ENCODE measurements around the gene PFKFB2. TPM values are rescaled to one million over a fixed set of nuclear protein-coding genes. Genes with fewer than 3 reads are reported as not detected.

The PFKFB2 gene
- total RNA-seq, 1 experiment from 2014 or later = 28.0 TPM

DNA sequence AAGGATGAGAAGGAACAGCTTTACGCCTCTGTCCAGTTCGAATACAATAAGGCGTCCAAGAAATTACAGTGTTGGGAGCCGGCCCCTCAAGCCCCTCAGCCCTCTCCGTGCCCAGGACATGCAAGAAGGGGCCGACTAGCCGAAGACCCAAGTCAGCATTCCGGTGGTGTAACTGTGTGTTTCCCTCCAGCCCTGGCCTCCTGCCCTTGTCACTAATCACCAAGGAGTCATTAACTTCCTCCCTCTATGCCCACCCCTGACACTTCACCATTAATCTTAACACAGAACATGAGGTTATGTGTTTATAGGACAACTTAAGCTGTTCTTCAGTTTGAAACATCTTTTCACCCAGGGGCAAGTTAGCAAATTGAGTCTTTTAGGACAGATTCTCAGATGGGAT lies 19.2 kb downstream of the PFKFB2 start:
- Histone ChIP-seq H3K27me3 (ENCODE audit: insufficient read depth, low read depth) (no peaks in the 10 kb centered on the region), H3K4me2 (no peak overlapping the region), H4K20me1 (ENCODE audit: insufficient read depth) (no peaks in the 10 kb centered on the region), H3K4me3 (no peak overlapping the region), H3F3A (ENCODE audit: insufficient read depth, low read depth) (no peaks in the 10 kb centered on the region), H3K9me2 (ENCODE audit: insufficient read depth) (no peaks in the 10 kb centered on the region), H3K9me3 (ENCODE audit: insufficient read depth, low read depth) (no peaks in the 10 kb centered on the region), H3K79me2 (ENCODE audit: low read depth) (no peaks in the 10 kb centered on the region), H3K36me3 (ENCODE audit: low read depth) (no peaks in the 10 kb centered on the region; the same call in 1 of the 2 replicates), H3K4me1 (replicated peaks; ENCODE audit: insufficient read depth) (no peaks in the 10 kb centered on the region), H2AFZ (no peak overlapping the region), H3K27ac (no peak overlapping the region)
- intact Hi-C loops (cut with micrococcal nuclease; ENCODE audit: unreplicated experiment) = no loop called here
- no peak for DNase-seq
- TF ChIP-seq EZH2 (IDR thresholded peaks at IDR 0.05; ENCODE audit: low read depth) = no peak
- TF ChIP-seq, protein P1, sequence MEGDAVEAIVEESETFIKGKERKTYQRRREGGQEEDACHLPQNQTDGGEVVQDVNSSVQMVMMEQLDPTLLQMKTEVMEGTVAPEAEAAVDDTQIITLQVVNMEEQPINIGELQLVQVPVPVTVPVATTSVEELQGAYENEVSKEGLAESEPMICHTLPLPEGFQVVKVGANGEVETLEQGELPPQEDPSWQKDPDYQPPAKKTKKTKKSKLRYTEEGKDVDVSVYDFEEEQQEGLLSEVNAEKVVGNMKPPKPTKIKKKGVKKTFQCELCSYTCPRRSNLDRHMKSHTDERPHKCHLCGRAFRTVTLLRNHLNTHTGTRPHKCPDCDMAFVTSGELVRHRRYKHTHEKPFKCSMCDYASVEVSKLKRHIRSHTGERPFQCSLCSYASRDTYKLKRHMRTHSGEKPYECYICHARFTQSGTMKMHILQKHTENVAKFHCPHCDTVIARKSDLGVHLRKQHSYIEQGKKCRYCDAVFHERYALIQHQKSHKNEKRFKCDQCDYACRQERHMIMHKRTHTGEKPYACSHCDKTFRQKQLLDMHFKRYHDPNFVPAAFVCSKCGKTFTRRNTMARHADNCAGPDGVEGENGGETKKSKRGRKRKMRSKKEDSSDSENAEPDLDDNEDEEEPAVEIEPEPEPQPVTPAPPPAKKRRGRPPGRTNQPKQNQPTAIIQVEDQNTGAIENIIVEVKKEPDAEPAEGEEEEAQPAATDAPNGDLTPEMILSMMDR (conservative IDR thresholded peaks at IDR 0.05) = no peak
- POLR2A ChIA-PET (ENCODE audit: unreplicated experiment) = no interaction called here
- CTCF ChIA-PET = no interaction called here
- BruUV-seq (replicated peaks) = no TSS peak

DNA sequence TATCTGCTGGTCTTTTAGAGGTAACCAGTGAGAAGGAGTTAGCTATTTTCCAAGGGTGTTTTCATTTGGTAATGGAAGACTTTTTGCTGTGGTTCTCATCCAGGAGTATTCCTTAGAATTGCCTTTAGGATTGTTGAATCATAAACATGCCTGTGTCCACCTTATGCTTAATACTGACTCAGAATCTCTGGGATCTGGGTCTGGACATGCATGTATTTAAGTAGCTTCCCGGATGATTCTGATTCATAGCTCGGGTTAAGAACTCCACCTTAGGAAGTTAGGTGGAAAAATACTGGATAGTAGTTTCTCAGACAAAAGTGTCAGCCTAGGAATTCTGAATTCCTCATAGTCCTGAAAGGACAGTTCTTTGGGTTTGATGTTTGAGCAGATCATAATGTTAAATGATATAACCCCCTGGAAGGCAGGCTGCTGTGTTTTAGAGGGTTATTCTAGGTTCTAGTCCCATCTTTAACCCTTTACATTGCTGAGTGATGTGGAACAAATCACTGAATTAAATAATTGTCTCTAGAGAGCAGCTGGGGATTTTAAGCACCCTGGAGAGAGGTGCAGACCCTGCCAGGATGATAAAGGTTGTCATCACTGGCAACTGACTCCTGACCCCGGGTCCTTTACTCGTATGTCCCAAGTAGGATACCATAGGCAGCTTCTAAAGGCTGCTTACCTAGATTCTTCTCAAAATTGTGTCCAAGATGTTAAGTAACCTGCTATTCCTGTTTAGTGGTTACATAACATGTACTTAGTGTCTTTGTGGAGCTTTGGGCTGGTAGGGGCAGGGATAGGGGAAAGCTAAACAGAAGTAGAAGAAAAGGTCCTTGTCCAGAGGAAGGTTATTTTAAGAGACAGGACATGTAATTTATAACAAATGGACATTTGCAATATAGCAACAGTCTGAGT lies 21.1 kb downstream of the PFKFB2 start:
- H2AFZ ChIP-seq = no peak overlapping the region
- ChIA-PET CTCF (interaction anchor here (0.6 to 1.3 kb wide), 2 partner anchors 127 to 163 kb away, joined by 3 to 4 read pairs; no protein-coding TSS in a partner anchor), POLR2A (ENCODE audit: unreplicated experiment) (no interaction called here)
- intact Hi-C loops (cut with micrococcal nuclease; ENCODE audit: unreplicated experiment) = no loop called here
- TF ChIP-seq EZH2 (IDR thresholded peaks at IDR 0.05; ENCODE audit: low read depth) = no peak
- TF ChIP-seq, protein P1 (conservative IDR thresholded peaks at IDR 0.05) = no peak
- no peaks in the 10 kb centered on the region for H3F3A ChIP-seq (ENCODE audit: insufficient read depth, low read depth)
- BruUV-seq (replicated peaks) = no TSS peak
- H3K27me3 ChIP-seq (ENCODE audit: insufficient read depth, low read depth) = no peaks in the 10 kb centered on the region
- H3K4me2 ChIP-seq = no peak overlapping the region
- no peaks in the 10 kb centered on the region; the same call in 1 of the 2 replicates for H3K36me3 ChIP-seq (ENCODE audit: low read depth)
- H3K4me1 ChIP-seq (replicated peaks; ENCODE audit: insufficient read depth) = no peaks in the 10 kb centered on the region
- H3K9me3 ChIP-seq (ENCODE audit: insufficient read depth, low read depth) = no peaks in the 10 kb centered on the region
- no peaks in the 10 kb centered on the region for H3K79me2 ChIP-seq (ENCODE audit: low read depth)
- no peak overlapping the region for H3K4me3 ChIP-seq
- no peaks in the 10 kb centered on the region for H4K20me1 ChIP-seq (ENCODE audit: insufficient read depth)
- H3K27ac ChIP-seq = no peak overlapping the region
- no peaks in the 10 kb centered on the region for H3K9me2 ChIP-seq (ENCODE audit: insufficient read depth)
- DNase-seq = no peak

DNA sequence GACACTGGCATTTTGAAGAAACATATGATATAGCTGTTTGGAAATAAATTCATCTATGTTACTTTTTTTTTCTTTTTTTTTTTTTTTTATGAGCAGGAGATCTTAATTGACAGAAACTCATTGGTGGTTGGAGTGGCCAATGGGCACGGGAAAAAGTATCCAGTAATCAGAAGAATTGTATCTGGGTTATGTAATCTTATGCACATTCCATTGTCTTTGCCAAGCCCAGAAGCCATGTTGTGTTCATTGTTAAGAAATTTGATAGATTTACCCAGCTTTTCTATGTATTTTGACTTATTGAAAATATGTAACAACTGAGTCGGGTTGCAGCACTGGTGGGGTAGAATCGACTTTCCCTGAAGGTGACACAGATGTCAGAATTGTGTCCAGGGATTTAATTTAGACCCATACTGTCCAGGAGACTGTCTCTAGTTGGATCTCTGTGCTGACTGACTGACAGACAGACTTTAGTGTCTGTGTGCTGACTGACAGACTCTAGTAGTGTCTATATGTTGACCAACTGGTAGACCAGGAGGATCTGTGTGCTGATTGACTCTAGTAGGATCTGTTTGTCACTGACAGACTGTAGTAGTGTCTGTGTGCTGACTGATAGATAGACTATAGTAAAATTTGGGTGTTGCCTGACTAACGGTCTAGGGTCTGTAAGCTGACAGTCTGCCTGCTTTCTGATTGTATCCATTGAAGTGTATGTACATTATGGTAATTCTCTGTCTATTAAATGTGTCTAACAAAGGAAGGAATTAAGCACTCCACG lies 23.3 kb downstream of the PFKFB2 start:
- DNase-seq = peak in 1 of 2 experiments; percentile 19
- H3K36me3 ChIP-seq (ENCODE audit: low read depth) = no peaks in the 10 kb centered on the region; the same call in 1 of the 2 replicates
- H3K9me3 ChIP-seq (ENCODE audit: insufficient read depth, low read depth) = no peaks in the 10 kb centered on the region
- POLR2A ChIA-PET (ENCODE audit: unreplicated experiment) = no interaction called here
- H3K9me2 ChIP-seq (ENCODE audit: insufficient read depth) = no peaks in the 10 kb centered on the region
- no peaks in the 10 kb centered on the region; the same call in 1 of the 2 replicates for H3F3A ChIP-seq (ENCODE audit: insufficient read depth, low read depth)
- no peak overlapping the region for H3K4me3 ChIP-seq
- H4K20me1 ChIP-seq (ENCODE audit: insufficient read depth) = no peaks in the 10 kb centered on the region
- no peaks in the 10 kb centered on the region for H3K27me3 ChIP-seq (ENCODE audit: insufficient read depth, low read depth)
- CTCF ChIA-PET = interaction anchor here (0.6 kb wide), 1 partner anchor 489 kb away, joined by 4 read pairs; no protein-coding TSS in a partner anchor
- no peak overlapping the region for H3K27ac ChIP-seq
- no peak overlapping the region for H2AFZ ChIP-seq
- TF ChIP-seq, protein P1 (conservative IDR thresholded peaks at IDR 0.05) = no peak
- TF ChIP-seq EZH2 (IDR thresholded peaks at IDR 0.05; ENCODE audit: low read depth) = no peak
- no peak overlapping the region for H3K4me2 ChIP-seq
- BruUV-seq (replicated peaks) = no TSS peak
- intact Hi-C loops (cut with micrococcal nuclease; ENCODE audit: unreplicated experiment) = loop anchor here (2.0 to 5.0 kb wide), 4 partner anchors 349 to 469 kb away; no protein-coding TSS in a partner anchor
- H3K79me2 ChIP-seq (ENCODE audit: low read depth) = no peaks in the 10 kb centered on the region
- no peaks in the 10 kb centered on the region for H3K4me1 ChIP-seq (replicated peaks; ENCODE audit: insufficient read depth)
